GM12878 (cell line): ENCODE results near the gene GATAD2B. TPM values are rescaled to one million over a fixed set of nuclear protein-coding genes. Genes with fewer than 3 reads are reported as not detected.

Source experiments
- ATAC-seq: fragments of 200-7000 bp; cut with Tn5 transposase; 3 replicates; pipeline ENCODE4 v1.9.1; 2020; ENCODE audit warnings: mild to moderate bottlenecking, moderate library complexity
- BruUV-seq: library from RNA; stranded (reverse); fragments of 400-500 nt; replicated peaks from 2 replicates; lab custom pipeline; 2021; lab: Mats Ljungman, UMichigan
- CTCF ChIA-PET: fragments of 300-600 bp; sonication (Branson Sonifier 250); formaldehyde crosslinking; extraction: SDS; loops from one replicate; lab custom pipeline; 2021; ENCODE audit warnings: inconsistent platforms; lab: Yijun Ruan, JAX
- POLR2A ChIA-PET: fragments of 350-600 bp; formaldehyde crosslinking; extraction: SDS; loops from one replicate; lab custom pipeline; 2021; ENCODE audit warnings: inconsistent platforms; lab: Charles Lee
- RAD21 ChIA-PET: fragments of 300-600 bp; sonication (Branson Sonifier 250); formaldehyde crosslinking; loops from one replicate; lab custom pipeline; 2023; ENCODE audit warnings: antibody characterized with exemption; ENCODE audit not compliant: unreplicated experiment; lab: Charles Lee
- SMC1A ChIA-PET: fragments of 300-600 bp; sonication (Branson Sonifier 250); formaldehyde crosslinking; loops from one replicate; lab custom pipeline; 2023; ENCODE audit not compliant: unreplicated experiment, uncharacterized antibody; lab: Charles Lee
- DNase-seq: peaks from one replicate; pipeline ENCODE4 v3.0.0-alpha.2; 2011; ENCODE audit warnings: low read depth, low spot score
- FAIRE-seq: peaks from 3 replicates; lab custom pipeline; 2011; peaks lifted over from hg19 to GRCh38; lab: Jason Lieb, UNC
- H2AFZ ChIP-seq: 2 replicates; pipeline ENCODE4 v1.6.0; 2011; ENCODE audit warnings: low read depth, low read length, control low read depth; ENCODE audit not compliant: control insufficient read depth
- H3K27ac ChIP-seq: 2 replicates; pipeline ENCODE4 v1.5.1; 2011; ENCODE audit warnings: control low read depth; ENCODE audit not compliant: control insufficient read depth, insufficient read depth
- H3K27me3 ChIP-seq, 2 experiments: replicated peaks in 1 of 2; 2 replicates each; pipeline versions ENCODE4 v1.6.0 to v1.6.1; 2011; ENCODE audit warnings: low read length in 1 of 2; ENCODE audit not compliant: control insufficient read depth in 2 of 2, insufficient read depth in 2 of 2
- H3K36me3 ChIP-seq, 2 experiments: 2 replicates each; pipeline ENCODE4 v1.5.1; 2011; ENCODE audit warnings: low read length in 1 of 2; ENCODE audit not compliant: control insufficient read depth in 2 of 2, insufficient read depth in 2 of 2
- H3K4me1 ChIP-seq: 2 replicates; pipeline ENCODE4 v1.6.1; 2011; ENCODE audit warnings: mild to moderate bottlenecking, low read length, moderate library complexity, mixed read lengths; ENCODE audit not compliant: control insufficient read depth, insufficient read depth
- H3K4me2 ChIP-seq: 2 replicates; pipeline ENCODE4 v1.6.0; 2011; ENCODE audit warnings: control low read depth; ENCODE audit not compliant: control insufficient read depth, insufficient read depth
- H3K4me3 ChIP-seq: fragments of 200-600 bp; sonication (generic); 2 replicates; pipeline ENCODE4 v1.5.1; 2016
- H3K79me2 ChIP-seq: 2 replicates; pipeline ENCODE4 v1.6.0; 2011; ENCODE audit warnings: low read length; ENCODE audit not compliant: control insufficient read depth, insufficient read depth
- H3K9ac ChIP-seq: 2 replicates; pipeline ENCODE4 v1.8.0; 2011; ENCODE audit warnings: low read length, control low read depth, mixed read lengths; ENCODE audit not compliant: control insufficient read depth, insufficient read depth
- H3K9me3 ChIP-seq: replicated peaks from 3 replicates; pipeline ENCODE4 v1.5.1; 2011; ENCODE audit warnings: mild to moderate bottlenecking, low read length; ENCODE audit not compliant: control insufficient read depth, insufficient read depth
- H4K20me1 ChIP-seq: 2 replicates; pipeline ENCODE4 v1.6.0; 2011; ENCODE audit not compliant: control insufficient read depth, insufficient read depth
- BCL11A ChIP-seq: IDR thresholded peaks from 2 replicates; pipeline ENCODE4 v1.6.1; 2011; ENCODE audit warnings: low read depth, low read length
- FOS ChIP-seq: IDR thresholded peaks from 3 replicates; pipeline ENCODE4 v1.6.1; 2011; ENCODE audit warnings: borderline replicate concordance; ENCODE audit not compliant: insufficient read length; ENCODE audit errors: extremely low read depth
- GABPA ChIP-seq: IDR thresholded peaks from 2 replicates; pipeline ENCODE4 v1.6.1; 2014; ENCODE audit warnings: antibody characterized with exemption, low read depth, mild to moderate bottlenecking, inconsistent platforms
- MTA2 ChIP-seq: fragments of 450-650 bp; IDR thresholded peaks from 2 replicates; pipeline ENCODE4 v1.6.1; 2016; ENCODE audit warnings: low read depth, mild to moderate bottlenecking, moderate library complexity
- NR2C1 ChIP-seq: fragments of 450-650 bp; IDR thresholded peaks from 2 replicates; pipeline ENCODE4 v1.6.1; 2017; ENCODE audit warnings: antibody characterized with exemption, mild to moderate bottlenecking, moderate library complexity
- SMAD1 ChIP-seq: fragments of 450-650 bp; IDR thresholded peaks from 2 replicates; pipeline ENCODE4 v1.6.1; 2018; ENCODE audit warnings: mild to moderate bottlenecking, low read depth; ENCODE audit not compliant: partially characterized antibody
- TARDBP ChIP-seq: IDR thresholded peaks from 2 replicates; pipeline ENCODE4 v1.6.1; 2016; ENCODE audit warnings: borderline replicate concordance
- ZBED1 ChIP-seq: IDR thresholded peaks from 2 replicates; pipeline ENCODE4 v1.6.1; 2016; ENCODE audit warnings: borderline replicate concordance
- ZBTB11 ChIP-seq: fragments of 450-650 bp; formaldehyde crosslinking; IDR thresholded peaks from 2 replicates; pipeline ENCODE4 v1.5.0; 2022; ENCODE audit warnings: mild to moderate bottlenecking, missing genetic modification characterization
- WGBS: methylation state at CpG from one replicate; pipeline ENCODE4 v1.1.6; 2016; ENCODE audit warnings: low lambda C conversion rate; ENCODE audit not compliant: insufficient replicate concordance, insufficient coverage; ENCODE audit errors: missing lambda C conversion rate; 5-methylcytosine and 5-hydroxymethylcytosine counted together
- in situ Hi-C: fragments of 300-500 bp; cut with MboI; formaldehyde crosslinking; loops from 9 replicates; pipeline ENCODE4 v1.14.3; 2018; ENCODE audit warnings: mixed read lengths
- intact Hi-C: fragments of 100-400 bp; cut with micrococcal nuclease; formaldehyde crosslinking; loops from one replicate; pipeline ENCODE4 v1.14.2; 2022; ENCODE audit not compliant: unreplicated experiment
- polyA plus RNA-seq, 11 experiments: library from polyadenylated mRNA; depleted of rRNA in 4 of 11; unstranded in 6 of 11; stranded (reverse) in 5 of 11; fragments of >200 nt; fragmentation: Nextera tagmentation in 4 of 11; fragmentation: Illumina TruSeq in 1 of 11; extraction: Ambion mirVana in 4 of 11; extraction: Trizol in 1 of 11; gene quantifications; 1 replicate in 1 of 11; 2 replicates in 10 of 11; pipeline versions ENCODE4 v1.2.1 to v1.2.3, GENCODE V29; 2011 to 2016; ENCODE audit warnings: inconsistent platforms in 2 of 11, missing spikeins in 2 of 11, low read depth in 1 of 11
- total RNA-seq, 4 experiments: library from RNA; depleted of rRNA in 3 of 4; stranded (reverse); fragments of >200 nt in 3 of 4; fragmentation: Illumina TruSeq in 1 of 4; extraction: Trizol in 1 of 4; gene quantifications; 2 replicates each; pipeline versions ENCODE4 v1.2.1 to v1.2.3, GENCODE V29; 2013 to 2021
- TF ChIP-seq, protein P1 (sequence below): fragments of 450-650 bp; IDR thresholded peaks from 2 replicates; pipeline ENCODE4 v1.6.1; 2017; ENCODE audit warnings: low read depth, mild to moderate bottlenecking, moderate library complexity
- TF ChIP-seq, protein P2 (sequence below): fragments of 450-650 bp; formaldehyde crosslinking; IDR thresholded peaks from 2 replicates; pipeline ENCODE4 v1.4.0; 2022; ENCODE audit warnings: mild to moderate bottlenecking, moderate library complexity

Gene GATAD2B
- total and polyA plus RNA-seq, 10 of the 15 experiments (the other 5 are each of a cell fraction or from before 2014, with no cell fraction given): 2.4 to 63.1 (median 8.7) TPM

GRCh38 chr1:153960206-153960605 is 37.4 kb upstream of the GATAD2B start (continued):
- TF ChIP-seq SMAD1: no peak

GRCh38 chr1:153959454-153959853 is 36.7 kb upstream of the GATAD2B start:
- intact Hi-C loops (no loop called here), in situ Hi-C loops (no loop called here)
- ATAC-seq: no peak
- no peak overlapping the region for H3K27ac ChIP-seq
- H3K9me3 ChIP-seq: no peaks in the 10 kb centered on the region
- FAIRE-seq: no peak
- 92% methylated on average over 3 of the region's 3 CpGs for WGBS
- RAD21 ChIA-PET: interaction anchor here (0.8 to 2.0 kb wide), 6 partner anchors 8 to 155 kb away, joined by 3 to 6 read pairs (median 4); partner anchors contain the start of genes CREB3L4, DENND4B and JTB
- H2AFZ ChIP-seq: no peak overlapping the region
- H3K27me3 ChIP-seq: no peaks in the 10 kb centered on the region
- DNase-seq: no peak
- H3K4me1 ChIP-seq: peaks cover 11% of the 10 kb centered on the region; the same call in 1 of the 2 replicates
- TF ChIP-seq, protein P1, sequence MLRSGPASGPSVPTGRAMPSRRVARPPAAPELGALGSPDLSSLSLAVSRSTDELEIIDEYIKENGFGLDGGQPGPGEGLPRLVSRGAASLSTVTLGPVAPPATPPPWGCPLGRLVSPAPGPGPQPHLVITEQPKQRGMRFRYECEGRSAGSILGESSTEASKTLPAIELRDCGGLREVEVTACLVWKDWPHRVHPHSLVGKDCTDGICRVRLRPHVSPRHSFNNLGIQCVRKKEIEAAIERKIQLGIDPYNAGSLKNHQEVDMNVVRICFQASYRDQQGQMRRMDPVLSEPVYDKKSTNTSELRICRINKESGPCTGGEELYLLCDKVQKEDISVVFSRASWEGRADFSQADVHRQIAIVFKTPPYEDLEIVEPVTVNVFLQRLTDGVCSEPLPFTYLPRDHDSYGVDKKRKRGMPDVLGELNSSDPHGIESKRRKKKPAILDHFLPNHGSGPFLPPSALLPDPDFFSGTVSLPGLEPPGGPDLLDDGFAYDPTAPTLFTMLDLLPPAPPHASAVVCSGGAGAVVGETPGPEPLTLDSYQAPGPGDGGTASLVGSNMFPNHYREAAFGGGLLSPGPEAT: no peak
- TF ChIP-seq BCL11A: no peak
- no peak for TF ChIP-seq MTA2
- no peak for TF ChIP-seq NR2C1
- TF ChIP-seq TARDBP: no peak
- no peak for TF ChIP-seq ZBTB11
- TF ChIP-seq, protein P2, sequence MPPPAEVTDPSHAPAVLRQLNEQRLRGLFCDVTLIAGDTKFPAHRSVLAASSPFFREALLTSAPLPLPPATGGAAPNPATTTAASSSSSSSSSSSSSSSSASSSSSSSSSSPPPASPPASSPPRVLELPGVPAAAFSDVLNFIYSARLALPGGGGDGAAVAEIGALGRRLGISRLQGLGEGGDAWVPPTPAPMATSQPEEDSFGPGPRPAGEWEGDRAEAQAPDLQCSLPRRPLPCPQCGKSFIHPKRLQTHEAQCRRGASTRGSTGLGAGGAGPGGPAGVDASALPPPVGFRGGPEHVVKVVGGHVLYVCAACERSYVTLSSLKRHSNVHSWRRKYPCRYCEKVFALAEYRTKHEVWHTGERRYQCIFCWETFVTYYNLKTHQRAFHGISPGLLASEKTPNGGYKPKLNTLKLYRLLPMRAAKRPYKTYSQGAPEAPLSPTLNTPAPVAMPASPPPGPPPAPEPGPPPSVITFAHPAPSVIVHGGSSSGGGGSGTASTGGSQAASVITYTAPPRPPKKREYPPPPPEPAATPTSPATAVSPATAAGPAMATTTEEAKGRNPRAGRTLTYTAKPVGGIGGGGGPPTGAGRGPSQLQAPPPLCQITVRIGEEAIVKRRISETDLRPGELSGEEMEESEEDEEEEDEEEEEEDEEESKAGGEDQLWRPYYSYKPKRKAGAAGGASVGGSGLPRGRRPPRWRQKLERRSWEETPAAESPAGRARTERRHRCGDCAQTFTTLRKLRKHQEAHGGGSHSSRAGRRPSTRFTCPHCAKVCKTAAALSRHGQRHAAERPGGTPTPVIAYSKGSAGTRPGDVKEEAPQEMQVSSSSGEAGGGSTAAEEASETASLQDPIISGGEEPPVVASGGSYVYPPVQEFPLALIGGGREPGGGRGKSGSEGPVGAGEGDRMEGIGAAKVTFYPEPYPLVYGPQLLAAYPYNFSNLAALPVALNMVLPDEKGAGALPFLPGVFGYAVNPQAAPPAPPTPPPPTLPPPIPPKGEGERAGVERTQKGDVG (CRISPR knock-in tag): no peak
- TF ChIP-seq FOS: no peak
- no peak for TF ChIP-seq ZBED1
- TF ChIP-seq GABPA: no peak
- TF ChIP-seq, all 136 proteins: peak for 0
- H3K4me2 ChIP-seq: no peak overlapping the region; the same call in 1 of the 2 replicates
- no peak overlapping the region for H3K4me3 ChIP-seq
- H3K36me3 ChIP-seq: peaks cover 12 to 17% of the 10 kb centered on the region in 2 experiments
- H3K9ac ChIP-seq: no peak overlapping the region
- peaks cover 72% of the 10 kb centered on the region for H3K79me2 ChIP-seq
- SMC1A ChIA-PET: interaction anchor here (0.8 to 6.9 kb wide), 2 partner anchors 7 to 15 kb away, joined by 5 to 31 read pairs; partner anchors contain the start of gene CREB3L4
- CTCF ChIA-PET: interaction anchor here (1.5 kb wide), 1 partner anchor 312 kb away, joined by 3 read pairs; no protein-coding TSS in a partner anchor
- BruUV-seq: no TSS peak
- peaks cover 9% of the 10 kb centered on the region; the same call in 1 of the 2 replicates for H4K20me1 ChIP-seq
- POLR2A ChIA-PET: interaction anchor here (0.5 to 5.5 kb wide), 7 partner anchors 7 to 649 kb away, joined by 3 to 38 read pairs (median 3); partner anchors contain the start of genes CREB3L4, DENND4B, JTB and UBAP2L
